ENCODE data around the gene PTPN23. TPM values are rescaled to one million over a fixed set of nuclear protein-coding genes. Genes with fewer than 3 reads are reported as not detected.
"Not testable (repeated sequence)": the region's sequence is repeated elsewhere in the genome, so short reads cannot be mapped to it uniquely, and the experiment has no call there.

PTPN23 gene
- total RNA-seq, 1 donor from 2014 or later, result 56.7 TPM

GRCh38 chr3:47365213-47366153, 15.3 kb upstream of the PTPN23 start:
- no peak for DNase-seq (ENCODE audit: low spot score in 2 of 2, unreplicated experiment in 2 of 2)
- no peak overlapping the region for H3K27ac Mint-ChIP-seq
- no peak for TF ChIP-seq CTCF (IDR thresholded peaks at IDR 0.05; ENCODE audit: unreplicated experiment)
- no peaks in the 10 kb centered on the region for H3K4me1 Mint-ChIP-seq
- no peaks in the 10 kb centered on the region for H3K9me3 Mint-ChIP-seq
- no peaks in the 10 kb centered on the region for H3K27me3 Mint-ChIP-seq (ENCODE audit: low read depth)
- no peaks in the 10 kb centered on the region for H3K36me3 Mint-ChIP-seq
- H3K4me3 Mint-ChIP-seq, result no peak overlapping the region

GRCh38 chr3:47366833-47367232, 14.0 kb upstream of the PTPN23 start:
- Mint-ChIP-seq H3K36me3 (no peaks in the 10 kb centered on the region), H3K9me3 (no peaks in the 10 kb centered on the region), H3K4me1 (no peaks in the 10 kb centered on the region), H3K27ac (no peak overlapping the region), H3K4me3 (no peak overlapping the region), H3K27me3 (ENCODE audit: low read depth) (no peaks in the 10 kb centered on the region)
- no peak for TF ChIP-seq CTCF (IDR thresholded peaks at IDR 0.05; ENCODE audit: unreplicated experiment)
- DNase-seq (ENCODE audit: low spot score in 2 of 2, unreplicated experiment in 2 of 2), result no peak

- no peak overlapping the region for H3K4me3 Mint-ChIP-seq
Measured at GRCh38 chr3:47367631-47368030, 13.2 kb upstream of the PTPN23 start.

GRCh38 chr3:47370020-47370419, 10.8 kb upstream of the PTPN23 start:
- not testable (repeated sequence) for H3K36me3 Mint-ChIP-seq; H3K4me1 Mint-ChIP-seq; H3K9me3 Mint-ChIP-seq; H3K27me3 Mint-ChIP-seq (ENCODE audit: low read depth); DNase-seq (ENCODE audit: low spot score in 2 of 2, unreplicated experiment in 2 of 2); H3K27ac Mint-ChIP-seq; H3K4me3 Mint-ChIP-seq

More at GRCh38 chr3:47367631-47368030, 13.2 kb upstream of the PTPN23 start:
- no peak for DNase-seq (ENCODE audit: low spot score in 2 of 2, unreplicated experiment in 2 of 2)
- H3K36me3 Mint-ChIP-seq, result no peaks in the 10 kb centered on the region
- H3K9me3 Mint-ChIP-seq, result no peaks in the 10 kb centered on the region
- no peaks in the 10 kb centered on the region for H3K27me3 Mint-ChIP-seq (ENCODE audit: low read depth)
- no peaks in the 10 kb centered on the region for H3K4me1 Mint-ChIP-seq
- no peak for TF ChIP-seq CTCF (IDR thresholded peaks at IDR 0.05; ENCODE audit: unreplicated experiment)
- H3K27ac Mint-ChIP-seq, result no peak overlapping the region

GRCh38 chr3:47370887-47371697, 9.7 kb upstream of the PTPN23 start:
- no peak for DNase-seq (ENCODE audit: low spot score in 2 of 2, unreplicated experiment in 2 of 2)

More at GRCh38 chr3:47370887-47371697, 9.7 kb upstream of the PTPN23 start:
- no peaks in the 10 kb centered on the region for H3K27me3 Mint-ChIP-seq (ENCODE audit: low read depth)
- no peak for TF ChIP-seq CTCF (IDR thresholded peaks at IDR 0.05; ENCODE audit: unreplicated experiment)
- H3K4me3 Mint-ChIP-seq, result no peak overlapping the region
- H3K4me1 Mint-ChIP-seq, result no peaks in the 10 kb centered on the region
- H3K36me3 Mint-ChIP-seq, result no peaks in the 10 kb centered on the region
- no peaks in the 10 kb centered on the region for H3K9me3 Mint-ChIP-seq
- H3K27ac Mint-ChIP-seq, result no peak overlapping the region

Data from mesothelial cell of epicardium (in vitro differentiated cells).